Testis (tissue), 3 donors: ENCODE data around the gene INO80E. TPM values are rescaled to one million over a fixed set of nuclear protein-coding genes. Genes with fewer than 3 reads are reported as not detected.

ENCODE experiments used
- DNase-seq: peaks from one replicate; pipeline ENCODE4 v3.0.0-alpha.2; 2019
- H3K27ac ChIP-seq, 2 donors: fragments of 200-600 bp; sonication (generic); one replicate each; pipeline ENCODE4 v1.5.1; 2019
- H3K27me3 ChIP-seq: fragments of 200-600 bp; sonication (generic); one replicate; pipeline ENCODE4 v1.5.1; 2019
- H3K36me3 ChIP-seq: fragments of 200-600 bp; sonication (generic); one replicate; pipeline ENCODE4 v1.5.1; 2017; ENCODE audit warnings: low read depth; ENCODE audit errors: missing control alignments
- H3K4me1 ChIP-seq: fragments of 200-600 bp; sonication (generic); one replicate; pipeline ENCODE4 v1.5.1; 2019
- H3K4me3 ChIP-seq, 2 donors: fragments of 200-600 bp; sonication (generic); one replicate each; pipeline ENCODE4 v1.5.1; 2017 to 2019
- H3K9me3 ChIP-seq: fragments of 200-600 bp; sonication (generic); one replicate; pipeline ENCODE4 v1.5.1; 2017
- CTCF ChIP-seq, 3 experiments: fragments of 450-650 bp in 2 of 3; fragments of 200-600 bp in 1 of 3; sonication (generic) in 1 of 3; IDR thresholded peaks; one replicate each; pipeline ENCODE4 v1.5.1; 2016 to 2019; ENCODE audit warnings: antibody characterized with exemption in 3 of 3, mild to moderate bottlenecking in 2 of 3, moderate library complexity in 1 of 3
- POLR2A ChIP-seq: fragments of 450-650 bp; IDR thresholded peaks from one replicate; pipeline ENCODE4 v1.6.1; 2017; ENCODE audit warnings: antibody characterized with exemption, mild to moderate bottlenecking, moderate library complexity
- WGBS, 2 donors: methylation state at CpG; one replicate each; pipeline ENCODE4 v1.1.5; 2018; 5-methylcytosine and 5-hydroxymethylcytosine counted together
- intact Hi-C: fragments of 100-400 bp; cut with DNase I; formaldehyde crosslinking; loops from one replicate; pipeline ENCODE4 v1.15.1; 2023; ENCODE audit warnings: low total_unique reads
- polyA plus RNA-seq: library from polyadenylated mRNA; stranded (reverse); fragments of 350-450 nt; fragmentation: Illumina TruSeq; extraction: RNeasy Lipid Tissue Mini Kit (QIAGEN cat#74804); gene quantifications from one replicate; pipeline ENCODE4 v1.2.3, GENCODE V29; 2014; ENCODE audit warnings: low read depth, low replicate concordance; ENCODE audit not compliant: insufficient read depth
- total RNA-seq, 2 donors: library from RNA; depleted of rRNA; stranded (reverse); fragments of >200 nt; gene quantifications; one replicate each; pipeline ENCODE4 v1.2.3, GENCODE V29; 2016

INO80E gene
- total and polyA plus RNA-seq, 3 donors from 2014 or later, result 64.0 to 98.1 (median 72.3) TPM

- no peaks in the 10 kb centered on the region for H3K36me3 ChIP-seq
- H3K4me1 ChIP-seq, result peaks cover 7% of the 10 kb centered on the region
- H3K27ac ChIP-seq, result peak overlapping the region in 1 of 2 donors; percentile 5
- WGBS, 2 donors, result 1 to 4% methylated on average over 16 to 18 of the region's 19 CpGs
- no peak for DNase-seq
- intact Hi-C loops, result no loop called here
- H3K4me3 ChIP-seq, result peak overlapping the region; percentile 59 to 75
- no peaks in the 10 kb centered on the region for H3K27me3 ChIP-seq
- TF ChIP-seq CTCF (IDR thresholded peaks at IDR 0.05), result no peak
- H3K9me3 ChIP-seq, result no peaks in the 10 kb centered on the region
These were observed 57.5 kb downstream of the INO80E start for GRCh38 chr16:30053376-30054015.

GRCh38 chr16:30054451-30054850, 58.4 kb downstream of the INO80E start:
- H3K36me3 ChIP-seq, result no peaks in the 10 kb centered on the region
- H3K9me3 ChIP-seq, result no peaks in the 10 kb centered on the region
- H3K4me1 ChIP-seq, result peaks cover 7% of the 10 kb centered on the region
- no peak for DNase-seq
- WGBS, 2 donors, result 84 to 86% methylated on average over 8 of the region's 8 CpGs
- intact Hi-C loops, result no loop called here
- no peak overlapping the region for H3K4me3 ChIP-seq
- H3K27ac ChIP-seq, result no peak overlapping the region
- H3K27me3 ChIP-seq, result no peaks in the 10 kb centered on the region
- no peak for TF ChIP-seq CTCF (IDR thresholded peaks at IDR 0.05)
- TF ChIP-seq POLR2A, result no peak

GRCh38 chr16:30054959-30055553, 59.0 kb downstream of the INO80E start:
- intact Hi-C loops, result no loop called here
- H3K9me3 ChIP-seq, result no peaks in the 10 kb centered on the region
- H3K36me3 ChIP-seq, result no peaks in the 10 kb centered on the region
- H3K4me1 ChIP-seq, result peaks cover 7% of the 10 kb centered on the region
- TF ChIP-seq CTCF (IDR thresholded peaks at IDR 0.05) (peak in 1 of 3 experiments; percentile 6), POLR2A (no peak)
- peak; percentile 54 for DNase-seq
- no peaks in the 10 kb centered on the region for H3K27me3 ChIP-seq
- H3K27ac ChIP-seq, result no peak overlapping the region
- no peak overlapping the region for H3K4me3 ChIP-seq
- WGBS, 2 donors, result 55 to 63% methylated on average over 6 to 10 of the region's 10 CpGs

Other genes with a start within 250 kb of the INO80E start
- under 1 TPM in 1 of 2 donors, not detected in 1; 0.12 TPM for gene ZG16, start 218.0 kb upstream of the INO80E start, total RNA-seq
- gene ZG16, start 218.0 kb upstream of the INO80E start, polyA plus RNA-seq, result not detected
- 10 to 100 TPM; 79.8 to 85.1 TPM for gene KIF22, start 205.5 kb upstream of the INO80E start, total RNA-seq
- 69.6 TPM for gene KIF22, start 205.5 kb upstream of the INO80E start, polyA plus RNA-seq
- 100 to 1,000 TPM; 173 to 186 TPM for gene MAZ, start 189.7 kb upstream of the INO80E start, total RNA-seq
- gene MAZ, start 189.7 kb upstream of the INO80E start, polyA plus RNA-seq, result 217 TPM
- gene PRRT2, start 184.0 kb upstream of the INO80E start, total RNA-seq, result 10 to 100 TPM; 13.3 to 18.0 TPM
- 8.0 TPM for gene PRRT2, start 184.0 kb upstream of the INO80E start, polyA plus RNA-seq
- gene PAGR1, start 180.1 kb upstream of the INO80E start, total RNA-seq, result 10 to 100 TPM; 53.0 to 68.4 TPM
- 36.1 TPM for gene PAGR1, start 180.1 kb upstream of the INO80E start, polyA plus RNA-seq
- 100 to 1,000 TPM; 147 to 224 TPM for gene MVP, start 175.8 kb upstream of the INO80E start, total RNA-seq
- gene MVP, start 175.8 kb upstream of the INO80E start, polyA plus RNA-seq, result 119 TPM
- gene CDIPT, start 133.0 kb upstream of the INO80E start, total RNA-seq, result 100 to 1,000 TPM in 1 of 2 donors, 10 to 100 TPM in 1; 90.3 to 100 TPM
- 68.7 TPM for gene CDIPT, start 133.0 kb upstream of the INO80E start, polyA plus RNA-seq
- gene SEZ6L2, start 96.7 kb upstream of the INO80E start, total RNA-seq, result 10 to 100 TPM; 43.7 to 57.5 TPM
- 40.9 TPM for gene SEZ6L2, start 96.7 kb upstream of the INO80E start, polyA plus RNA-seq
- 10 to 100 TPM in 1 of 2 donors, 1 to 10 TPM in 1; 6.2 to 13.7 TPM for gene ASPHD1, start 95.8 kb upstream of the INO80E start, total RNA-seq
- gene ASPHD1, start 95.8 kb upstream of the INO80E start, polyA plus RNA-seq, result 11.1 TPM
- gene KCTD13, start 70.0 kb upstream of the INO80E start, total RNA-seq, result 100 to 1,000 TPM; 202 to 241 TPM
- gene KCTD13, start 70.0 kb upstream of the INO80E start, polyA plus RNA-seq, result 126 TPM
- gene TMEM219, start 34.2 kb upstream of the INO80E start, total RNA-seq, result 100 to 1,000 TPM; 160 to 203 TPM
- gene TMEM219, start 34.2 kb upstream of the INO80E start, polyA plus RNA-seq, result 280 TPM
- gene TAOK2, start 22.4 kb upstream of the INO80E start, total RNA-seq, result 100 to 1,000 TPM; 126 to 140 TPM
- gene TAOK2, start 22.4 kb upstream of the INO80E start, polyA plus RNA-seq, result 66.5 TPM
- gene HIRIP3, start 624 bp upstream of the INO80E start, total RNA-seq, result 10 to 100 TPM; 32.1 to 40.2 TPM
- 57.3 TPM for gene HIRIP3, start 624 bp upstream of the INO80E start, polyA plus RNA-seq
- gene DOC2A, start 14.8 kb downstream of the INO80E start, total RNA-seq, result 10 to 100 TPM; 28.3 to 45.3 TPM
- 75.1 TPM for gene DOC2A, start 14.8 kb downstream of the INO80E start, polyA plus RNA-seq
- gene C16orf92, start 27.0 kb downstream of the INO80E start, total RNA-seq, result 10 to 100 TPM; 12.4 to 91.3 TPM
- gene C16orf92, start 27.0 kb downstream of the INO80E start, polyA plus RNA-seq, result 20.3 TPM
- 10 to 100 TPM; 51.8 to 82.7 TPM for gene TLCD3B, start 35.0 kb downstream of the INO80E start, total RNA-seq
- gene TLCD3B, start 35.0 kb downstream of the INO80E start, polyA plus RNA-seq, result 194 TPM
- gene ALDOA, start 69.5 kb downstream of the INO80E start, total RNA-seq, result 100 to 1,000 TPM; 373 to 521 TPM
- 467 TPM for gene ALDOA, start 69.5 kb downstream of the INO80E start, polyA plus RNA-seq
- 100 to 1,000 TPM in 1 of 2 donors, 10 to 100 TPM in 1; 82.1 to 109 TPM for gene PPP4C, start 79.8 kb downstream of the INO80E start, total RNA-seq
- gene PPP4C, start 79.8 kb downstream of the INO80E start, polyA plus RNA-seq, result 154 TPM
- gene TBX6, start 95.7 kb downstream of the INO80E start, total RNA-seq, result 1 to 10 TPM; 1.3 to 2.9 TPM
- gene TBX6, start 95.7 kb downstream of the INO80E start, polyA plus RNA-seq, result 1.7 TPM
- 10 to 100 TPM; 69.4 to 75.3 TPM for gene YPEL3, start 100.0 kb downstream of the INO80E start, total RNA-seq
- 55.3 TPM for gene YPEL3, start 100.0 kb downstream of the INO80E start, polyA plus RNA-seq
- 1 to 10 TPM; 1.5 to 4.0 TPM for gene GDPD3, start 117.3 kb downstream of the INO80E start, total RNA-seq
- gene GDPD3, start 117.3 kb downstream of the INO80E start, polyA plus RNA-seq, result 7.2 TPM
- 10 to 100 TPM; 69.4 to 81.8 TPM for gene MAPK3, start 127.0 kb downstream of the INO80E start, total RNA-seq
- 109 TPM for gene MAPK3, start 127.0 kb downstream of the INO80E start, polyA plus RNA-seq
- gene CORO1A, start 187.4 kb downstream of the INO80E start, total RNA-seq, result 1 to 10 TPM; 4.4 to 9.6 TPM
- 19.7 TPM for gene CORO1A, start 187.4 kb downstream of the INO80E start, polyA plus RNA-seq
- 100 to 1,000 TPM; 133 to 161 TPM for gene BOLA2B, start 197.4 kb downstream of the INO80E start, total RNA-seq
- gene BOLA2B, start 197.4 kb downstream of the INO80E start, polyA plus RNA-seq, result 70.9 TPM
- gene SLX1A, start 197.6 kb downstream of the INO80E start, total RNA-seq, result 10 to 100 TPM; 42.4 to 44.8 TPM
- 10.4 TPM for gene SLX1A, start 197.6 kb downstream of the INO80E start, polyA plus RNA-seq
- gene SULT1A3, start 203.0 kb downstream of the INO80E start, total RNA-seq, result 10 to 100 TPM in 1 of 2 donors, 1 to 10 TPM in 1; 6.8 to 20.0 TPM
- 6.4 TPM for gene SULT1A3, start 203.0 kb downstream of the INO80E start, polyA plus RNA-seq